ENCODE data around the gene EDEM2.
"Not testable (repeated sequence)": the region's sequence is repeated elsewhere in the genome, so short reads cannot be mapped to it uniquely, and the experiment has no call there.

Gene EDEM2

GRCh38 chr20:35168701-35169409, 21.7 kb upstream of the EDEM2 start:
- DNase-seq (ENCODE audit: low read depth in 2 of 3, low spot score in 2 of 3): not testable (repeated sequence)

- DNase-seq (ENCODE audit: low read depth in 2 of 3, low spot score in 2 of 3): no peak
These were observed 20.7 kb upstream of the EDEM2 start for GRCh38 chr20:35167787-35168186.

GRCh38 chr20:35166242-35166830, 19.2 kb upstream of the EDEM2 start:
- no peak for DNase-seq (ENCODE audit: low read depth in 2 of 3, low spot score in 2 of 3)

- no peak for DNase-seq (ENCODE audit: low read depth in 2 of 3, low spot score in 2 of 3)
These were observed 18.4 kb upstream of the EDEM2 start for GRCh38 chr20:35165221-35166185.

GRCh38 chr20:35164531-35164930, 17.4 kb upstream of the EDEM2 start:
- not testable (repeated sequence) for DNase-seq (ENCODE audit: low read depth in 2 of 3, low spot score in 2 of 3)

- DNase-seq (ENCODE audit: low read depth in 2 of 3, low spot score in 2 of 3): not testable (repeated sequence)
These were observed 13.2 kb upstream of the EDEM2 start for GRCh38 chr20:35160341-35160740.

GRCh38 chr20:35156978-35157377, 9.8 kb upstream of the EDEM2 start:
- DNase-seq (ENCODE audit: low read depth in 2 of 3, low spot score in 2 of 3): no peak

GRCh38 chr20:35155936-35156335, 8.8 kb upstream of the EDEM2 start:
- no peak for DNase-seq (ENCODE audit: low read depth in 2 of 3, low spot score in 2 of 3)

GRCh38 chr20:35151736-35152135, 4.6 kb upstream of the EDEM2 start:
- no peak for DNase-seq (ENCODE audit: low read depth in 2 of 3, low spot score in 2 of 3)

GRCh38 chr20:35150846-35151579, 3.9 kb upstream of the EDEM2 start:
- DNase-seq (ENCODE audit: low read depth in 2 of 3, low spot score in 2 of 3): no peak

GRCh38 chr20:35147575-35148071, 487 bp upstream of the EDEM2 start:
- DNase-seq (ENCODE audit: low read depth in 2 of 3, low spot score in 2 of 3): not testable (repeated sequence)

- DNase-seq (ENCODE audit: low read depth in 2 of 3, low spot score in 2 of 3): no peak
These were observed 727 bp downstream of the EDEM2 start for GRCh38 chr20:35146299-35146919.

GRCh38 chr20:35145141-35145564, 2.0 kb downstream of the EDEM2 start:
- DNase-seq (ENCODE audit: low read depth in 2 of 3, low spot score in 2 of 3): no peak

- no peak for DNase-seq (ENCODE audit: low read depth in 2 of 3, low spot score in 2 of 3)
These were observed 2.4 kb downstream of the EDEM2 start for GRCh38 chr20:35144694-35145093.

GRCh38 chr20:35135867-35136586, 11.1 kb downstream of the EDEM2 start:
- DNase-seq (ENCODE audit: low read depth in 2 of 3, low spot score in 2 of 3): no peak

GRCh38 chr20:35134880-35135279, 12.3 kb downstream of the EDEM2 start:
- no peak for DNase-seq (ENCODE audit: low read depth in 2 of 3, low spot score in 2 of 3)

- no peak for DNase-seq (ENCODE audit: low read depth in 2 of 3, low spot score in 2 of 3)
These were observed 12.7 kb downstream of the EDEM2 start for GRCh38 chr20:35134472-35134871.

- DNase-seq (ENCODE audit: low read depth in 2 of 3, low spot score in 2 of 3): no peak
These were observed 13.4 kb downstream of the EDEM2 start for GRCh38 chr20:35133735-35134134.

- DNase-seq (ENCODE audit: low read depth in 2 of 3, low spot score in 2 of 3): no peak
These were observed 14.1 kb downstream of the EDEM2 start for GRCh38 chr20:35133031-35133430.

GRCh38 chr20:35131934-35132333, 15.2 kb downstream of the EDEM2 start:
- no peak for DNase-seq (ENCODE audit: low read depth in 2 of 3, low spot score in 2 of 3)
